Activated CD8-positive, alpha-beta memory T cell treated with anti-CD3 and anti-CD28 coated beads, Interleukin-2, amount 50 U/mL, for 24 hours (primary cell): ENCODE results near the gene SOCS3.
"Not testable (repeated sequence)": the region's sequence is repeated elsewhere in the genome, so short reads cannot be mapped to it uniquely, and the experiment has no call there.

Experiments
- DNase-seq: peaks from one replicate; pipeline ENCODE4 v3.0.0-alpha.2; 2020; ENCODE audit errors: extremely low read depth

The SOCS3 gene

GRCh38 chr17:78349891-78350642 is 9.8 kb downstream of the SOCS3 start:
- DNase-seq: no peak

GRCh38 chr17:78348055-78348770 is 11.7 kb downstream of the SOCS3 start:
- no peak for DNase-seq

- no peak for DNase-seq
Observed at GRCh38 chr17:78347453-78347852, 12.4 kb downstream of the SOCS3 start.

GRCh38 chr17:78346605-78347250 is 13.1 kb downstream of the SOCS3 start:
- no peak for DNase-seq

GRCh38 chr17:78345791-78346494 is 13.9 kb downstream of the SOCS3 start:
- DNase-seq: no peak

GRCh38 chr17:78345172-78345571 is 14.7 kb downstream of the SOCS3 start:
- no peak for DNase-seq

- DNase-seq: no peak
Observed at GRCh38 chr17:78344666-78345065, 15.2 kb downstream of the SOCS3 start.

GRCh38 chr17:78343543-78344201 is 16.2 kb downstream of the SOCS3 start:
- DNase-seq: no peak

- DNase-seq: no peak
Observed at GRCh38 chr17:78343187-78343542, 16.7 kb downstream of the SOCS3 start.

- DNase-seq: no peak
Observed at GRCh38 chr17:78342449-78343186, 17.3 kb downstream of the SOCS3 start.

- DNase-seq: no peak
Observed at GRCh38 chr17:78341559-78342448, 18.1 kb downstream of the SOCS3 start.

- DNase-seq: no peak
Observed at GRCh38 chr17:78340183-78340955, 19.5 kb downstream of the SOCS3 start.

GRCh38 chr17:78338486-78339259 is 21.2 kb downstream of the SOCS3 start:
- no peak for DNase-seq

- DNase-seq: no peak
Observed at GRCh38 chr17:78337244-78338109, 22.4 kb downstream of the SOCS3 start.

- no peak for DNase-seq
Observed at GRCh38 chr17:78335209-78335608, 24.7 kb downstream of the SOCS3 start.

GRCh38 chr17:78332991-78333390 is 26.9 kb downstream of the SOCS3 start:
- no peak for DNase-seq

GRCh38 chr17:78331355-78331754 is 28.5 kb downstream of the SOCS3 start:
- DNase-seq: not testable (repeated sequence)
